Astrocyte (in vitro differentiated cells and primary cell): ENCODE results near the gene MEGF8. TPM values are rescaled to one million over a fixed set of nuclear protein-coding genes. Genes with fewer than 3 reads are reported as not detected.

Source experiments
- DNase-seq: peaks from one replicate; pipeline ENCODE4 v3.0.0-alpha.2; 2010; ENCODE audit warnings: low read depth
- FAIRE-seq: peaks from 2 replicates; lab custom pipeline; 2011; peaks lifted over from hg19 to GRCh38; lab: Jason Lieb, UNC
- H2AFZ ChIP-seq: 2 replicates; pipeline ENCODE4 v1.6.0; 2012; ENCODE audit warnings: low read depth, low read length, inconsistent platforms
- H3K27ac ChIP-seq: 2 replicates; pipeline ENCODE4 v1.5.1; 2011; ENCODE audit warnings: low read depth, low read length, inconsistent platforms
- H3K27me3 ChIP-seq: 2 replicates; pipeline ENCODE4 v1.6.0; 2011; ENCODE audit warnings: low read length, inconsistent platforms; ENCODE audit not compliant: insufficient read depth
- H3K36me3 ChIP-seq: 2 replicates; pipeline ENCODE4 v1.5.1; 2011; ENCODE audit warnings: low read length, inconsistent platforms; ENCODE audit not compliant: insufficient read depth
- H3K4me1 ChIP-seq: 2 replicates; pipeline ENCODE4 v1.5.1; 2011; ENCODE audit warnings: low read length, inconsistent platforms; ENCODE audit not compliant: insufficient read depth
- H3K4me2 ChIP-seq: 2 replicates; pipeline ENCODE4 v1.6.0; 2012; ENCODE audit warnings: low read length, inconsistent platforms
- H3K4me3 ChIP-seq: 2 replicates; pipeline ENCODE4 v1.5.1; 2011; ENCODE audit warnings: low read depth, mild to moderate bottlenecking, low read length, inconsistent platforms; ENCODE audit not compliant: insufficient read depth
- H3K79me2 ChIP-seq: 2 replicates; pipeline ENCODE4 v1.6.0; 2012; ENCODE audit warnings: mild to moderate bottlenecking, low read length, inconsistent platforms; ENCODE audit not compliant: insufficient read depth
- H3K9ac ChIP-seq: 2 replicates; pipeline ENCODE4 v1.6.0; 2012; ENCODE audit warnings: mild to moderate bottlenecking, low read length, inconsistent platforms
- H3K9me3 ChIP-seq: 2 replicates; pipeline ENCODE4 v1.5.1; 2012; ENCODE audit warnings: low read depth, mild to moderate bottlenecking, low read length, inconsistent platforms; ENCODE audit not compliant: insufficient read depth
- H4K20me1 ChIP-seq: 2 replicates; pipeline ENCODE4 v1.6.0; 2012; ENCODE audit warnings: low read length, inconsistent platforms; ENCODE audit not compliant: insufficient read depth
- H3K27ac Mint-ChIP-seq: one replicate; pipeline ENCODE4 v1.8.0; 2021; ENCODE audit warnings: mild to moderate bottlenecking, mixed read lengths; ENCODE audit not compliant: unreplicated experiment
- H3K27me3 Mint-ChIP-seq: one replicate; pipeline ENCODE4 v1.8.0; 2021; ENCODE audit warnings: low read depth, mixed read lengths; ENCODE audit not compliant: unreplicated experiment
- H3K36me3 Mint-ChIP-seq: one replicate; pipeline ENCODE4 v1.8.0; 2021; ENCODE audit warnings: low read depth, mixed read lengths; ENCODE audit not compliant: unreplicated experiment
- H3K4me1 Mint-ChIP-seq: one replicate; pipeline ENCODE4 v1.8.0; 2021; ENCODE audit warnings: low read depth, mixed read lengths; ENCODE audit not compliant: unreplicated experiment
- H3K4me3 Mint-ChIP-seq: one replicate; pipeline ENCODE4 v1.8.0; 2021; ENCODE audit warnings: mild to moderate bottlenecking, moderate library complexity, mixed read lengths; ENCODE audit not compliant: unreplicated experiment
- H3K9me3 Mint-ChIP-seq: one replicate; pipeline ENCODE4 v1.8.0; 2021; ENCODE audit warnings: mild to moderate bottlenecking, mixed read lengths; ENCODE audit not compliant: unreplicated experiment
- EZH2 ChIP-seq: IDR thresholded peaks from 2 replicates; pipeline ENCODE4 v1.6.1; 2012; ENCODE audit warnings: mild to moderate bottlenecking, low read length, inconsistent platforms; ENCODE audit not compliant: insufficient read depth
- total RNA-seq: library from RNA; stranded (reverse); gene quantifications from 2 replicates; pipeline ENCODE4 v1.2.1, GENCODE V29; 2021
- TF ChIP-seq, protein P1 (sequence below): IDR thresholded peaks from 2 replicates; pipeline ENCODE4 v1.5.1; 2011; ENCODE audit warnings: low read depth, mild to moderate bottlenecking, inconsistent platforms, low read length, moderate library complexity; ENCODE audit not compliant: insufficient read depth

MEGF8 gene
- total RNA-seq, 1 donor from 2014 or later: 42.0 TPM

DNA sequence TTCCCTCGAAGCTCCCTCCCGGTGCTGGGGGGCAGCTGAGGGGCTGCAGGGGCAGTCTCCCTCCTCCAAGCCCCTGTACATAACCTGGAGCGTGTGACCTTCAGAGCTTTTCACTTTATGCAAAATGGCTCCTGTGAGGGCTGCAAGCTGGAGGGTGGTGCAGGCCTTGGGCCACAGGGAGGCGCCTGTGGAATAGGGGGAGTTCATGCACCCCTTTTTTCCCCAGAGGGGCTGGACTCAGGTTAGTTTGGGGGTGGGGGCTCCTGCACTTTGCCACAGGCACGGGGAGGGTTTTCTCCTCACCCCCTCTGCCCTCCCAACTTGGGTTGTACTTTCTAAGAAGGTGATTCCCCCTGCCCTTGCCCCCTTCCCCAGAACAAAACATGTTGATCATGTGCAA lies 30.1 kb upstream of the MEGF8 start:
- H3K36me3 Mint-ChIP-seq: peaks cover 6% of the 10 kb centered on the region
- no peaks in the 10 kb centered on the region for H3K9me3 Mint-ChIP-seq

DNA sequence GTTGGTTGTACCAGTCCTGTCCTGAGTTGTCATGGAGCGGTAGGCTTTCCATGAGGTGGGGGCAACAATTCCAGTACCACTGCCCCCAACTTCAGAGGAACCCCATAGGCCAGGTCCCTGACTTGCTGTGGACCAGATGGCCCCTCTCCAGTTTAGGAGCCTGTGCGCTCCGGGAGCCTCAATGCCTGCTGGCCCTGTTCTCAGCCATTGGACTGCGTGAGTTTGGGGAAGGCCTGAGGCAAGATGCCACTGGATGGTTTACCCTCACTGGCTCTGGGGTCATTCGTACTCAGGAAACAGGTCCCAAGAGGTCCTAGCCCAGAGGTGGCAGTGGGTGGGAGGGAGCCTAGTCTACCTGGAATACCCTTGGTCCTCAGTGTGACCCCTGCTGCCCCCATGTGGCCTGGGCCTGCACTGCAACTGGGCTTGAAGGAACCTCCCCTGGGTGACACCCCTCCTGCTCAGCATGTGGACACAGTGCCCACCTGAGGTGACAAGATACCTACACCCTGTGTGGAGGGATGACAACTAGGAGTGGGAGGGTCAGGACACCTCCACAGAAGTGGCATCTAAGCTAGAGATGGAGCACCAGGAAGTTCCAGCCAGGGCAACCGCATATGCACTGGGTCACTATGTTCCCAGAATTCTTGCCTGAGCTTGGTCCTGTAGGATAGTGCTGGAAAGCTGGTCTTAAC lies 29.5 kb upstream of the MEGF8 start:
- no peak for TF ChIP-seq EZH2
- TF ChIP-seq, protein P1, sequence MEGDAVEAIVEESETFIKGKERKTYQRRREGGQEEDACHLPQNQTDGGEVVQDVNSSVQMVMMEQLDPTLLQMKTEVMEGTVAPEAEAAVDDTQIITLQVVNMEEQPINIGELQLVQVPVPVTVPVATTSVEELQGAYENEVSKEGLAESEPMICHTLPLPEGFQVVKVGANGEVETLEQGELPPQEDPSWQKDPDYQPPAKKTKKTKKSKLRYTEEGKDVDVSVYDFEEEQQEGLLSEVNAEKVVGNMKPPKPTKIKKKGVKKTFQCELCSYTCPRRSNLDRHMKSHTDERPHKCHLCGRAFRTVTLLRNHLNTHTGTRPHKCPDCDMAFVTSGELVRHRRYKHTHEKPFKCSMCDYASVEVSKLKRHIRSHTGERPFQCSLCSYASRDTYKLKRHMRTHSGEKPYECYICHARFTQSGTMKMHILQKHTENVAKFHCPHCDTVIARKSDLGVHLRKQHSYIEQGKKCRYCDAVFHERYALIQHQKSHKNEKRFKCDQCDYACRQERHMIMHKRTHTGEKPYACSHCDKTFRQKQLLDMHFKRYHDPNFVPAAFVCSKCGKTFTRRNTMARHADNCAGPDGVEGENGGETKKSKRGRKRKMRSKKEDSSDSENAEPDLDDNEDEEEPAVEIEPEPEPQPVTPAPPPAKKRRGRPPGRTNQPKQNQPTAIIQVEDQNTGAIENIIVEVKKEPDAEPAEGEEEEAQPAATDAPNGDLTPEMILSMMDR: peak; percentile 89
- H3K4me2 ChIP-seq: no peak overlapping the region
- no peaks in the 10 kb centered on the region for H3K4me1 ChIP-seq
- H4K20me1 ChIP-seq: peaks cover 38% of the 10 kb centered on the region
- peak; percentile 20 for FAIRE-seq
- Mint-ChIP-seq H3K27me3 (no peaks in the 10 kb centered on the region), H3K4me3 (no peak overlapping the region), H3K4me1 (no peaks in the 10 kb centered on the region), H3K27ac (peak overlapping the region; percentile 47), H3K9me3 (no peaks in the 10 kb centered on the region), H3K36me3 (peaks cover 6% of the 10 kb centered on the region)
- H3K27ac ChIP-seq: no peak overlapping the region
- DNase-seq: no peak
- no peaks in the 10 kb centered on the region for H3K27me3 ChIP-seq
- H3K36me3 ChIP-seq: peaks cover 8% of the 10 kb centered on the region
- H3K9me3 ChIP-seq: no peaks in the 10 kb centered on the region
- no peak overlapping the region for H2AFZ ChIP-seq
- peaks cover under 1% of the 10 kb centered on the region for H3K79me2 ChIP-seq
- no peak overlapping the region for H3K4me3 ChIP-seq
- no peak overlapping the region for H3K9ac ChIP-seq

More for the DNA sequence above, 30.1 kb upstream of the MEGF8 start:
- DNase-seq: no peak
- H3K27ac ChIP-seq: no peak overlapping the region
- H3K9ac ChIP-seq: no peak overlapping the region
- peaks cover 10% of the 10 kb centered on the region for H3K36me3 ChIP-seq
- H3K27me3 ChIP-seq: no peaks in the 10 kb centered on the region
- H2AFZ ChIP-seq: no peak overlapping the region
- H3K4me3 Mint-ChIP-seq: no peak overlapping the region
- no peak overlapping the region for H3K4me3 ChIP-seq
- no peaks in the 10 kb centered on the region for H3K79me2 ChIP-seq
- TF ChIP-seq, protein P1: no peak
- TF ChIP-seq EZH2: no peak
- H3K27ac Mint-ChIP-seq: no peak overlapping the region
- no peaks in the 10 kb centered on the region for H3K9me3 ChIP-seq
- H3K4me1 ChIP-seq: no peaks in the 10 kb centered on the region
- no peak for FAIRE-seq
- H3K4me2 ChIP-seq: no peak overlapping the region
- H3K27me3 Mint-ChIP-seq: no peaks in the 10 kb centered on the region
- H4K20me1 ChIP-seq: peaks cover 42% of the 10 kb centered on the region
- no peaks in the 10 kb centered on the region for H3K4me1 Mint-ChIP-seq

DNA sequence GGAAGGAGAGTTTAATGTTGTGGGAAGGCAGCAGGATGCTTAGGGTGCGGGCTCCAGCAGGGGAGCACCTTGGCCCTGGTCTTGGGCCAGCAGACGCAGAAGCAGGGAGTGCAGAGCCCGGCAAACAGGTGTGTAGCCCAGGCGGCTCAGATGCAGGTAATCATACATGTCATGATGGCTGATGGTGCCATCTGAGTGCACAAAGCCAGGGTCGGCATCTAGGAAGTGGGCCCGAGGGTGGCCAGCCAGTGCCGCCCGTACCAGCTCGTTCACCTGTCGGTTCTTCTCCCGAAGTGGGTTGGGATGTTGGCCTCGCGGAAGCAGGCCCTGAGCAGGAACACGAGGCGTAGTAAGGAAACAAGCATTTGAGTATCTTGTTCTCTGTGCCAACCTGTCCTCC lies 28.4 kb upstream of the MEGF8 start:
- H3K27ac Mint-ChIP-seq: no peak overlapping the region
- Histone ChIP-seq H3K9ac (no peak overlapping the region), H3K27ac (no peak overlapping the region), H4K20me1 (peaks cover 27% of the 10 kb centered on the region), H3K4me1 (peaks cover 7% of the 10 kb centered on the region), H3K79me2 (peaks cover 5% of the 10 kb centered on the region), H3K9me3 (no peaks in the 10 kb centered on the region), H3K36me3 (peaks cover 8% of the 10 kb centered on the region), H3K27me3 (no peaks in the 10 kb centered on the region), H2AFZ (no peak overlapping the region), H3K4me3 (no peak overlapping the region), H3K4me2 (no peak overlapping the region)
- no peak for FAIRE-seq
- H3K36me3 Mint-ChIP-seq: peaks cover 6% of the 10 kb centered on the region
- H3K4me3 Mint-ChIP-seq: no peak overlapping the region
- no peak for DNase-seq
- TF ChIP-seq, protein P1: no peak
- TF ChIP-seq EZH2: no peak
- H3K4me1 Mint-ChIP-seq: no peaks in the 10 kb centered on the region
- H3K27me3 Mint-ChIP-seq: no peaks in the 10 kb centered on the region
- no peaks in the 10 kb centered on the region for H3K9me3 Mint-ChIP-seq
